Cardiac fibroblast (primary cell): ENCODE results near the gene MPV17L.
"Not testable (repeated sequence)": the region's sequence is repeated elsewhere in the genome, so short reads cannot be mapped to it uniquely, and the experiment has no call there.

Experiments
- DNase-seq, 2 donors: peaks; one replicate each; pipeline versions ENCODE4 v3.0.0 to v3.0.0-alpha.2; 2010; ENCODE audit warnings: low read depth in 2 of 2
- H3K4me3 ChIP-seq, 2 donors: replicated peaks in 1 of 2; 1 replicate in 1 of 2; 2 replicates in 1 of 2; pipeline ENCODE4 v1.5.1; 2011; ENCODE audit warnings: low read depth in 2 of 2, low read length in 2 of 2, mild to moderate bottlenecking in 2 of 2, moderate library complexity in 1 of 2
- TF ChIP-seq, protein P1 (sequence below): IDR thresholded peaks from one replicate; pipeline ENCODE4 v1.5.1; 2011; ENCODE audit warnings: low read depth, mild to moderate bottlenecking, low read length, inconsistent platforms

MPV17L gene

DNA sequence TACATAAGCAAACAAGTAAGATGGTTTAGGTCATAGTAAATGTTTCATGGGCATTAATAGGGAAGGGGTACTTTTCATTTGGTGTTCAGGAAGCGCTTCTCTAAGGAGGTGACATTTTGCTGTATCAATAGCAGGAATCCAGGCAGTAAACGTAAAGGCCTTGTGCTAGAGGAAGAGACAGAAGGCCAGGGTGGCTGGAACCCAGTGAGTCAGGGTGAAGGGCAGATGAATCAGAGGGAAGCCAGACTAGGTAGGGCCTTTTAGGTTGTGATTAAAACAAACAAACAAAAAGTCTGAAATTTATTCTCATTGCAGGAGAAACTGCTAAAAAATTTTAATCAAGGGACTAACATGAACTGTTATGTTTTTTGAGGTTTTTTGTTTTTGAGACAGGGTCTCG is 45.3 kb downstream of the MPV17L start:
- DNase-seq, result peak; percentile 31 to 92
- H3K4me3 ChIP-seq, result no peak overlapping the region
- TF ChIP-seq, protein P1, sequence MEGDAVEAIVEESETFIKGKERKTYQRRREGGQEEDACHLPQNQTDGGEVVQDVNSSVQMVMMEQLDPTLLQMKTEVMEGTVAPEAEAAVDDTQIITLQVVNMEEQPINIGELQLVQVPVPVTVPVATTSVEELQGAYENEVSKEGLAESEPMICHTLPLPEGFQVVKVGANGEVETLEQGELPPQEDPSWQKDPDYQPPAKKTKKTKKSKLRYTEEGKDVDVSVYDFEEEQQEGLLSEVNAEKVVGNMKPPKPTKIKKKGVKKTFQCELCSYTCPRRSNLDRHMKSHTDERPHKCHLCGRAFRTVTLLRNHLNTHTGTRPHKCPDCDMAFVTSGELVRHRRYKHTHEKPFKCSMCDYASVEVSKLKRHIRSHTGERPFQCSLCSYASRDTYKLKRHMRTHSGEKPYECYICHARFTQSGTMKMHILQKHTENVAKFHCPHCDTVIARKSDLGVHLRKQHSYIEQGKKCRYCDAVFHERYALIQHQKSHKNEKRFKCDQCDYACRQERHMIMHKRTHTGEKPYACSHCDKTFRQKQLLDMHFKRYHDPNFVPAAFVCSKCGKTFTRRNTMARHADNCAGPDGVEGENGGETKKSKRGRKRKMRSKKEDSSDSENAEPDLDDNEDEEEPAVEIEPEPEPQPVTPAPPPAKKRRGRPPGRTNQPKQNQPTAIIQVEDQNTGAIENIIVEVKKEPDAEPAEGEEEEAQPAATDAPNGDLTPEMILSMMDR, result no peak

DNA sequence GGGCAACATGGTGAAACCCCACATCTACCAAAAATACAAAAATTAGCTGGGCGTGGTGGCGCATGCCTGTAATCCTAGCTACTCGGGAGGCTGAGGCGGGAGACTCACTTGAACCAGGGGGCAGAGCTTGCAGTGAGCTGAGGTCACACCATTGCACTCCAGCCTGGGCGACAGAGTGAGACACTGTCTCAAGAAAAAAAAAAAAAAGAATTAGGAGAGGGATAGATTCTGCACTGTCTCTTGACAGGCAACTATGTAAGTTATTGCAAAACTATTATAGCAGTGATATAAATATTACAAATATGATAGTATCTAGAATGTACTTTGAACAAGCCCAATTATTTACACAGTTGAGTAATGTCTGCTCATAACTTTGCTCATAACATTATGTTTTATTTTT is 46.6 kb downstream of the MPV17L start:
- DNase-seq, result peak in 1 of 2 donors; percentile 35
- H3K4me3 ChIP-seq, result not testable (repeated sequence)

DNA sequence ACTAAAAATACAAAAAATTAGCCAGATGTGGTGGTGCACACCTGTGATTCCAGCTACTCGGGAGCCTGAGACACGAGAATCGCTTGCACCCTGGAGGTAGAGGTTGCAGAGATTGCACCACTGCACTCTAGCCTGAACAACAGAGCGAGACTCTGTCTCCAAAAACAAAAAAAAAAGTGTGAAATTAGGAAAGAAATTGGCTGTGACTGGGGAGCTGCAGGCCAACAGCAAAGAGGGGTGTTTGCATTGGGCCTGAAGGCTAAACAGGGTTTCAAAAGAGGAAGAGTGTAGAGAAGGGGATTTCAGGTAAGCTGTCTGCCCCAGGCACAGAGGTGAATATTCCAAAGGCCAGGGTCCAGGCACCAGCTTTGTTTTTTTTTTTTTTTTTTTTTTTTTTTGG is 48.2 kb downstream of the MPV17L start:
- no peak overlapping the region for H3K4me3 ChIP-seq
- TF ChIP-seq, protein P1, result no peak

DNA sequence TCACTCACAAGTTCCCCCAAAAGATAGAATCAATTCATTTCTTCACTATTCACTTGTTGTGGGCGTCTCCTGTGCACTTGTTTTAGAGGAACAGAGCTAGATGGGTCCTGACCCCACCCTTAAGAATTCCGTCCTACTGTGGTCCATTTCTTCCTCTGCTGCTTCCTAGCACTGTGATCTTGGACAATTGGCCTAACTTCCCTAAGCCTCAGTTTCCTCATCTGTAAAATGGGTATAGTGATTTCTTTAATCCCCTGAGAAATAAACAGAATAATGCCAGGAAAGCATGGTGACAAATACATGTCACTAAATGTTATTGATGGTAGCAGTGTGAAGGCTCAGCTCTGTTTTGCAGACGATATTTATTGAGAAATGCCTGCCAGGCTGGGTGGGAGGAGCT is 48.7 kb downstream of the MPV17L start:
- H3K4me3 ChIP-seq, result no peak overlapping the region
- no peak for DNase-seq
- TF ChIP-seq, protein P1, result no peak

More for the DNA sequence above, 48.2 kb downstream of the MPV17L start:
- DNase-seq, result no peak

DNA sequence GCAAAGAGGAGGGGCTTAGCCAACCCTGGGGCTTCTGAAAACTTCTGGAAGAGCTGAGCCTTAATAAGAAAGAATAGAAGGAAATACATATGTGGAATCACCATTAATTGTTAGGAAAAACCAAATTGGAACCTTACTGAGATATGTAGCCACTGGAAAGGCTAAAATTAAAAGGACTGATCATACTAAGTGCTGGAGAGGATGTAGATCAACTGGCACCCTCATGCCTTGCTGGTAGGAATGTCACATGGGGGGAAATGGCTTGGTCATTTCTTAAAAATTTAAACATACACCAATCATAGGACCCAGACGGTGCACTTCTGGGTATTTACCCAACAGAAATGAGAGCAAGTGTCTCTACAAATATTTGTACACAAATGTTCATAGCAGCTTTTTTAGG is 49.9 kb downstream of the MPV17L start:
- TF ChIP-seq, protein P1, result no peak
- no peak overlapping the region for H3K4me3 ChIP-seq
- DNase-seq, result no peak

DNA sequence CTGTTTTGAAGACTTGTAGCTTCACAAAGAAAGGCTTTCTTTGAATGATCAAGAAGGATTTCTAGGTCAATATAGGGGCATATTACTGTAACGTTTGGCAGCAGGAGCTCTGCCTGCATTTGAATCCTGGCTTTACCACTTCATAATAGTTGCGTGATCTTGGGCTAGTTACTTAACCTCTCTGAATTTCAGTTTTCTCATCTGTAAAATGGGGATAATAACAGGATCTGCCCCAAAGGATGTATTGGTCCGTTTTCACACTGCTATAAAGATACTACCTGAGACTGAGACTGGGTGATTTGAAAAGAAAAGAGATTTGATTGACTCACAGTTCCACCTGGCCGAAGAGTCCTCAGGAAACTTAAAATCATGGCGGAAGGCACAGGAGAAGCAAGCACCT is 51.3 kb downstream of the MPV17L start:
- TF ChIP-seq, protein P1, result no peak
- no peak for DNase-seq
- no peak overlapping the region for H3K4me3 ChIP-seq

DNA sequence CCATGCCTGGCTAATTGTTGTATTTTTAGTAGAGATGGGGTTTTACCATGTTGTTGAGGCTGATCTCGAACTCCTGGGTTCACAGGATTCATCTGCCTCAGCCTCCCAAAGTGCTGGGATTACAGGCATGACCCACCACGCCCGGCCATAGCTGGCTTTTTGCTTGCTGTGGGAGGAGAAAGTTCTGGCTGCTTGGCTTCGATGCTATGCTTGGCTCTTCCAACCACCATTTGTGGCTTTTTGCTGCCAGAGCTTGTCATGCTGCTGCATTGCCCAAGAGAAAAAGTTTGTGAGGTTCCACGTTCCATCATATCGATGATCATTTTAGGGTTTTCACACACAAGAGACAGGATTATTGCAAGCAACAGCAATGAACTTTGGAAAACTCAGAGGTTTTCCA is 55.1 kb downstream of the MPV17L start:
- H3K4me3 ChIP-seq, result no peak overlapping the region
- no peak for DNase-seq
- TF ChIP-seq, protein P1, result no peak
